Stomach (tissue), 4 donors: Measurements from ENCODE around the gene EPS8L2.

Experiments
- POLR2A ChIP-seq, 4 donors: fragments of 450-650 bp; IDR thresholded peaks; one replicate each; pipeline ENCODE4 v1.6.1; 2016; ENCODE audit warnings: antibody characterized with exemption in 4 of 4, control low read depth in 2 of 4, mild to moderate bottlenecking in 1 of 4, moderate library complexity in 1 of 4
- POLR2AphosphoS5 ChIP-seq, 3 donors: sonication (generic); formaldehyde crosslinking; IDR thresholded peaks; one replicate each; pipeline ENCODE4 v1.6.1; 2016; ENCODE audit warnings: antibody characterized with exemption in 3 of 3

DNA sequence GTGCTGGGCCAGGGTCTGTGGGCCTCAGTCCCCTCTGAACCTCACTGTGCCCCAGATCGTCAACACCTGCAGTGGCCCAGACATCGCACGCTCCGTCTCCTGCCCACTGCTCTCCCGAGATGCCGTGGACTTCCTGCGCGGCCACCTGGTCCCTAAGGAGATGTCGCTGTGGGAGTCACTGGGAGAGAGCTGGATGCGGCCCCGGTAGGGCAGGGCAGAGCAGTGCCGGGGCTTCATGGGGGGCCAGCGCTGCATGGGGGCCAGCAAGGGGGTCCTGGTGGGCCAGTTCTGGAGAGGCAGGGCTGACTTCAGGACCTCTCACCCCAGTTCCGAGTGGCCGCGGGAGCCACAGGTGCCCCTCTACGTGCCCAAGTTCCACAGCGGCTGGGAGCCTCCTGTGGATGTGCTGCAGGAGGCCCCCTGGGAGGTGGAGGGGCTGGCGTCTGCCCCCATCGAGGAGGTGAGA, 16.3 kb downstream of the EPS8L2 start:
- TF ChIP-seq POLR2A (IDR thresholded peaks at IDR 0.05), result no peak
- TF ChIP-seq POLR2AphosphoS5 (IDR thresholded peaks at IDR 0.05), result no peak
